Measurements from ENCODE around the gene KCNJ8.
"Not testable (repeated sequence)": the region's sequence is repeated elsewhere in the genome, so short reads cannot be mapped to it uniquely, and the experiment has no call there.

KCNJ8 gene

GRCh38 chr12:21786041-21786531 lies 11.6 kb upstream of the KCNJ8 start:
- no peak for TF ChIP-seq CTCF (IDR thresholded peaks at IDR 0.05; ENCODE audit: low read depth, low read length)
- H3K4me3 ChIP-seq (ENCODE audit: low read depth, low read length): no peak overlapping the region

GRCh38 chr12:21782723-21783122 lies 8.2 kb upstream of the KCNJ8 start:
- DNase-seq (ENCODE audit: low read depth, low spot score); in situ Hi-C loops (cut with HindIII; ENCODE audit: low sequenced_read_pairs); H3K4me3 ChIP-seq (ENCODE audit: low read depth, low read length): not testable (repeated sequence)

More at GRCh38 chr12:21786041-21786531, 11.6 kb upstream of the KCNJ8 start:
- no peak for DNase-seq (ENCODE audit: low read depth, low spot score)
- in situ Hi-C loops (cut with HindIII; ENCODE audit: low sequenced_read_pairs): no loop called here

GRCh38 chr12:21780786-21781185 lies 6.3 kb upstream of the KCNJ8 start:
- no peak for TF ChIP-seq CTCF (IDR thresholded peaks at IDR 0.05; ENCODE audit: low read depth, low read length)
- no peak overlapping the region for H3K4me3 ChIP-seq (ENCODE audit: low read depth, low read length)
- in situ Hi-C loops (cut with HindIII; ENCODE audit: low sequenced_read_pairs): no loop called here
- DNase-seq (ENCODE audit: low read depth, low spot score): no peak

- in situ Hi-C loops (cut with HindIII; ENCODE audit: low sequenced_read_pairs): no loop called here
- DNase-seq (ENCODE audit: low read depth, low spot score): no peak
- no peak for TF ChIP-seq CTCF (IDR thresholded peaks at IDR 0.05; ENCODE audit: low read depth, low read length)
- H3K4me3 ChIP-seq (ENCODE audit: low read depth, low read length): no peak overlapping the region
Observed at GRCh38 chr12:21776175-21776574, 1.7 kb upstream of the KCNJ8 start.

GRCh38 chr12:21775133-21775820 lies 771 bp upstream of the KCNJ8 start:
- H3K4me3 ChIP-seq (ENCODE audit: low read depth, low read length): peak overlapping the region; percentile 51
- in situ Hi-C loops (cut with HindIII; ENCODE audit: low sequenced_read_pairs): no loop called here
- DNase-seq (ENCODE audit: low read depth, low spot score): no peak
- no peak for TF ChIP-seq CTCF (IDR thresholded peaks at IDR 0.05; ENCODE audit: low read depth, low read length)

GRCh38 chr12:21773806-21774205 lies 700 bp downstream of the KCNJ8 start:
- TF ChIP-seq CTCF (IDR thresholded peaks at IDR 0.05; ENCODE audit: low read depth, low read length): no peak
- peak overlapping the region; percentile 51 for H3K4me3 ChIP-seq (ENCODE audit: low read depth, low read length)
- DNase-seq (ENCODE audit: low read depth, low spot score): peak; percentile 18
- in situ Hi-C loops (cut with HindIII; ENCODE audit: low sequenced_read_pairs): no loop called here

- in situ Hi-C loops (cut with HindIII; ENCODE audit: low sequenced_read_pairs): no loop called here
- DNase-seq (ENCODE audit: low read depth, low spot score): no peak
- TF ChIP-seq CTCF (IDR thresholded peaks at IDR 0.05; ENCODE audit: low read depth, low read length): peak; percentile 34
- peak overlapping the region; percentile 51 for H3K4me3 ChIP-seq (ENCODE audit: low read depth, low read length)
Observed at GRCh38 chr12:21773263-21773741, 1.2 kb downstream of the KCNJ8 start.

Data from astrocyte of the spinal cord (primary cell).